HG03025 (cell line): ENCODE measurements around the gene ATP6V1B1.

Experiments
- ATAC-seq: cut with Tn5 transposase; IDR thresholded peaks from one replicate; pipeline ENCODE4 v1.9.1; 2021; ENCODE audit warnings: mild to moderate bottlenecking, moderate library complexity; ENCODE audit not compliant: unreplicated experiment, low FRiP score

Gene ATP6V1B1

GRCh38 chr2:70926042-70926441, 9.7 kb upstream of the ATP6V1B1 start:
- no peak for ATAC-seq

- no peak for ATAC-seq
Observed at GRCh38 chr2:70927138-70927537, 8.6 kb upstream of the ATP6V1B1 start.

GRCh38 chr2:70927641-70928040, 8.1 kb upstream of the ATP6V1B1 start:
- no peak for ATAC-seq

GRCh38 chr2:70928366-70928765, 7.3 kb upstream of the ATP6V1B1 start:
- ATAC-seq = no peak

GRCh38 chr2:70930371-70931329, 5.0 kb upstream of the ATP6V1B1 start:
- no peak for ATAC-seq

- ATAC-seq = no peak
Observed at GRCh38 chr2:70931376-70932000, 4.2 kb upstream of the ATP6V1B1 start.

GRCh38 chr2:70932631-70933230, 3.0 kb upstream of the ATP6V1B1 start:
- no peak for ATAC-seq

GRCh38 chr2:70934981-70935380, 719 bp upstream of the ATP6V1B1 start:
- no peak for ATAC-seq

GRCh38 chr2:70936165-70936978, 672 bp downstream of the ATP6V1B1 start:
- no peak for ATAC-seq

GRCh38 chr2:70936979-70937811, 1.5 kb downstream of the ATP6V1B1 start:
- no peak for ATAC-seq

- no peak for ATAC-seq
Observed at GRCh38 chr2:70937866-70938585, 2.3 kb downstream of the ATP6V1B1 start.

- no peak for ATAC-seq
Observed at GRCh38 chr2:70938586-70938950, 2.9 kb downstream of the ATP6V1B1 start.

- no peak for ATAC-seq
Observed at GRCh38 chr2:70939001-70939838, 3.5 kb downstream of the ATP6V1B1 start.

GRCh38 chr2:70939839-70940580, 4.3 kb downstream of the ATP6V1B1 start:
- ATAC-seq = no peak

- ATAC-seq = no peak
Observed at GRCh38 chr2:70941186-70941585, 5.5 kb downstream of the ATP6V1B1 start.

GRCh38 chr2:70941701-70942100, 6.0 kb downstream of the ATP6V1B1 start:
- no peak for ATAC-seq

GRCh38 chr2:70942396-70943204, 6.9 kb downstream of the ATP6V1B1 start:
- ATAC-seq = no peak
